Cardiac muscle cell (in vitro differentiated cells and primary cell): Measurements from ENCODE around the gene ARHGEF38. TPM values are rescaled to one million over a fixed set of nuclear protein-coding genes. Genes with fewer than 3 reads are reported as not detected.

Source experiments
- DNase-seq, 2 donors: peaks; one replicate each; pipeline versions ENCODE4 v3.0.0 to v3.0.0-alpha.2; 2010 to 2017; ENCODE audit warnings: low read depth in 1 of 2, low spot score in 1 of 2
- H3K27ac ChIP-seq: fragments of 200-600 bp; sonication (generic); 2 replicates; pipeline ENCODE4 v1.5.1; 2016
- H3K27me3 ChIP-seq: fragments of 200-600 bp; sonication (generic); 2 replicates; pipeline ENCODE4 v1.6.0; 2016; ENCODE audit warnings: control low read depth
- H3K36me3 ChIP-seq: fragments of 200-600 bp; sonication (generic); 2 replicates; pipeline ENCODE4 v1.5.1; 2016; ENCODE audit warnings: control low read depth
- H3K4me1 ChIP-seq: fragments of 200-600 bp; sonication (generic); 2 replicates; pipeline ENCODE4 v1.8.1; 2017; ENCODE audit warnings: low read depth, mild to moderate bottlenecking, mixed run types
- H3K4me3 ChIP-seq: fragments of 200-600 bp; sonication (generic); 2 replicates; pipeline ENCODE4 v1.5.1; 2016; ENCODE audit warnings: mild to moderate bottlenecking
- H3K9me3 ChIP-seq: fragments of 200-600 bp; sonication (generic); 2 replicates; pipeline ENCODE4 v1.5.1; 2017; ENCODE audit warnings: low read depth, mild to moderate bottlenecking, control low read depth
- CTCF ChIP-seq: IDR thresholded peaks from 2 replicates; pipeline ENCODE4 v1.5.1; 2012; ENCODE audit warnings: low read depth, mild to moderate bottlenecking, low read length
- polyA plus RNA-seq: library from polyadenylated mRNA; unstranded; fragments of >200 nt; fragmentation: Nextera tagmentation; extraction: Ambion mirVana; gene quantifications from 2 replicates; pipeline ENCODE4 v1.2.1, GENCODE V29; 2016
- total RNA-seq: library from RNA; depleted of rRNA; stranded (reverse); fragments of >200 nt; gene quantifications from 2 replicates; pipeline ENCODE4 v1.2.3, GENCODE V29; 2016

Gene ARHGEF38
- total and polyA plus RNA-seq, 2 experiments from 2014 or later: 1.6 TPM; not detected in 1

GRCh38 chr4:105627620-105628019 lies 75.2 kb downstream of the ARHGEF38 start:
- Histone ChIP-seq H3K4me1 (peaks cover 3% of the 10 kb centered on the region), H3K27me3 (no peaks in the 10 kb centered on the region), H3K9me3 (no peaks in the 10 kb centered on the region), H3K36me3 (no peaks in the 10 kb centered on the region), H3K4me3 (no peak overlapping the region), H3K27ac (no peak overlapping the region)
- TF ChIP-seq CTCF: no peak
- no peak for DNase-seq

- Histone ChIP-seq H3K4me1 (peaks cover 26% of the 10 kb centered on the region), H3K9me3 (no peaks in the 10 kb centered on the region), H3K36me3 (no peaks in the 10 kb centered on the region), H3K27ac (no peak overlapping the region), H3K27me3 (no peaks in the 10 kb centered on the region), H3K4me3 (no peak overlapping the region)
- TF ChIP-seq CTCF: no peak
- no peak for DNase-seq
Observed at GRCh38 chr4:105630670-105631655, 78.5 kb downstream of the ARHGEF38 start.

GRCh38 chr4:105631818-105632400 lies 79.5 kb downstream of the ARHGEF38 start:
- no peak for TF ChIP-seq CTCF
- H3K4me3 ChIP-seq: no peak overlapping the region
- no peak overlapping the region for H3K27ac ChIP-seq
- H3K4me1 ChIP-seq: peaks cover 26% of the 10 kb centered on the region
- no peaks in the 10 kb centered on the region for H3K9me3 ChIP-seq
- no peak for DNase-seq
- no peaks in the 10 kb centered on the region for H3K36me3 ChIP-seq
- no peaks in the 10 kb centered on the region for H3K27me3 ChIP-seq

GRCh38 chr4:105632599-105632998 lies 80.2 kb downstream of the ARHGEF38 start:
- Histone ChIP-seq H3K27ac (no peak overlapping the region), H3K27me3 (no peaks in the 10 kb centered on the region), H3K9me3 (no peaks in the 10 kb centered on the region), H3K4me3 (no peak overlapping the region), H3K4me1 (peaks cover 32% of the 10 kb centered on the region), H3K36me3 (no peaks in the 10 kb centered on the region)
- TF ChIP-seq CTCF: no peak
- no peak for DNase-seq

- Histone ChIP-seq H3K27ac (no peak overlapping the region), H3K4me3 (no peak overlapping the region), H3K27me3 (no peaks in the 10 kb centered on the region), H3K36me3 (no peaks in the 10 kb centered on the region), H3K9me3 (no peaks in the 10 kb centered on the region), H3K4me1 (peaks cover 34% of the 10 kb centered on the region)
- no peak for DNase-seq
- no peak for TF ChIP-seq CTCF
Observed at GRCh38 chr4:105633241-105633640, 80.8 kb downstream of the ARHGEF38 start.
